Upper lobe of right lung (tissue), 1 donor: Measurements from ENCODE around the gene NSD1. TPM values are rescaled to one million over a fixed set of nuclear protein-coding genes. Genes with fewer than 3 reads are reported as not detected.

Source experiments
- ATAC-seq: fragments of 200-7000 bp; cut with Tn5 transposase; one replicate; pipeline ENCODE4 v1.9.1; 2020; ENCODE audit warnings: mild to moderate bottlenecking, moderate library complexity
- DNase-seq: peaks from one replicate; pipeline ENCODE4 v3.0.0-alpha.2; 2020
- H3K27ac ChIP-seq: fragments of 200-600 bp; one replicate; pipeline ENCODE4 v1.8.0; 2022
- H3K27me3 ChIP-seq: fragments of 200-600 bp; one replicate; pipeline ENCODE4 v1.8.0; 2022; ENCODE audit warnings: mild to moderate bottlenecking
- H3K36me3 ChIP-seq: fragments of 200-600 bp; one replicate; pipeline ENCODE4 v1.8.0; 2022
- H3K4me1 ChIP-seq: fragments of 200-600 bp; one replicate; pipeline ENCODE4 v1.8.0; 2022
- H3K4me3 ChIP-seq: fragments of 200-600 bp; one replicate; pipeline ENCODE4 v1.8.0; 2022; ENCODE audit warnings: mild to moderate bottlenecking
- H3K9me3 ChIP-seq: fragments of 200-600 bp; one replicate; pipeline ENCODE4 v1.8.0; 2022
- intact Hi-C: fragments of 100-400 bp; cut with DNase I; formaldehyde crosslinking; loops from one replicate; pipeline ENCODE4 v1.11.0; 2022
- total RNA-seq: library from RNA; stranded (reverse); fragmentation: NEBNext Ultra II Directional; extraction: Animal tissue kit (Norgen Biotek cat#: 25700); gene quantifications from one replicate; pipeline ENCODE4 v1.2.1, GENCODE V29; 2021
- TF ChIP-seq, protein P1 (sequence below): fragments of 200-600 bp; IDR thresholded peaks from one replicate; pipeline ENCODE4 v1.8.0; 2022; ENCODE audit warnings: antibody characterized with exemption
- donor health status: DM: no; HTN: yes; CAD: no; lungs with severe emphysema.

The NSD1 gene
- total RNA-seq, 1 donor from 2014 or later = 67.7 TPM

GRCh38 chr5:177087398-177088005 is 46.1 kb upstream of the NSD1 start:
- H3K27me3 ChIP-seq = no peaks in the 10 kb centered on the region
- DNase-seq (no peak), ATAC-seq (no peak)
- no peaks in the 10 kb centered on the region for H3K36me3 ChIP-seq
- peak overlapping the region; percentile 68 for H3K27ac ChIP-seq
- TF ChIP-seq, protein P1, sequence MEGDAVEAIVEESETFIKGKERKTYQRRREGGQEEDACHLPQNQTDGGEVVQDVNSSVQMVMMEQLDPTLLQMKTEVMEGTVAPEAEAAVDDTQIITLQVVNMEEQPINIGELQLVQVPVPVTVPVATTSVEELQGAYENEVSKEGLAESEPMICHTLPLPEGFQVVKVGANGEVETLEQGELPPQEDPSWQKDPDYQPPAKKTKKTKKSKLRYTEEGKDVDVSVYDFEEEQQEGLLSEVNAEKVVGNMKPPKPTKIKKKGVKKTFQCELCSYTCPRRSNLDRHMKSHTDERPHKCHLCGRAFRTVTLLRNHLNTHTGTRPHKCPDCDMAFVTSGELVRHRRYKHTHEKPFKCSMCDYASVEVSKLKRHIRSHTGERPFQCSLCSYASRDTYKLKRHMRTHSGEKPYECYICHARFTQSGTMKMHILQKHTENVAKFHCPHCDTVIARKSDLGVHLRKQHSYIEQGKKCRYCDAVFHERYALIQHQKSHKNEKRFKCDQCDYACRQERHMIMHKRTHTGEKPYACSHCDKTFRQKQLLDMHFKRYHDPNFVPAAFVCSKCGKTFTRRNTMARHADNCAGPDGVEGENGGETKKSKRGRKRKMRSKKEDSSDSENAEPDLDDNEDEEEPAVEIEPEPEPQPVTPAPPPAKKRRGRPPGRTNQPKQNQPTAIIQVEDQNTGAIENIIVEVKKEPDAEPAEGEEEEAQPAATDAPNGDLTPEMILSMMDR = no peak
- peaks cover 17% of the 10 kb centered on the region for H3K4me1 ChIP-seq
- peak overlapping the region; percentile 57 for H3K4me3 ChIP-seq
- H3K9me3 ChIP-seq = no peaks in the 10 kb centered on the region
- intact Hi-C loops = no loop called here

DNA sequence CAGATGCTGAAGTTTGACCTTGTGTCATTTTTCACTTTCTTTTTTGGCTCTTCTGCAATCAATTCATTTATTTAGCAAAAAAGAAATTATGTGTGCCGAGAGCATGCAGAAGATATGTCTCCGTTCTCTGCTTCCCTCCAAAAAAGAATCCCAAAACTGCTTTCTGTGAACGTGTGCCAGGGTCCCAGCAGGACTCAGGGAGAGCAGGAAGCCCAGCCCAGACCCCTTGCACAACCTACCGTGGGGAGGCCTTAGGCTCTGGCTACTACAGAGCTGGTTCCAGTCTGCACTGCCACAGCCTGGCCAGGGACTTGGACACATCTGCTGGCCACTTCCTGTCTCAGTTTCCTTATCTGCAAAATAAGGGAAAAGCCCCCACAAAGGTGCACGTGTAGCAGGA is 44.4 kb upstream of the NSD1 start:
- Histone ChIP-seq H3K9me3 (no peaks in the 10 kb centered on the region), H3K4me3 (peak overlapping the region; percentile 19), H3K27me3 (no peaks in the 10 kb centered on the region), H3K4me1 (peaks cover 21% of the 10 kb centered on the region), H3K36me3 (no peaks in the 10 kb centered on the region), H3K27ac (peak overlapping the region; percentile 68)
- no peak for DNase-seq
- ATAC-seq = no peak
- intact Hi-C loops = no loop called here
- TF ChIP-seq, protein P1 = no peak

DNA sequence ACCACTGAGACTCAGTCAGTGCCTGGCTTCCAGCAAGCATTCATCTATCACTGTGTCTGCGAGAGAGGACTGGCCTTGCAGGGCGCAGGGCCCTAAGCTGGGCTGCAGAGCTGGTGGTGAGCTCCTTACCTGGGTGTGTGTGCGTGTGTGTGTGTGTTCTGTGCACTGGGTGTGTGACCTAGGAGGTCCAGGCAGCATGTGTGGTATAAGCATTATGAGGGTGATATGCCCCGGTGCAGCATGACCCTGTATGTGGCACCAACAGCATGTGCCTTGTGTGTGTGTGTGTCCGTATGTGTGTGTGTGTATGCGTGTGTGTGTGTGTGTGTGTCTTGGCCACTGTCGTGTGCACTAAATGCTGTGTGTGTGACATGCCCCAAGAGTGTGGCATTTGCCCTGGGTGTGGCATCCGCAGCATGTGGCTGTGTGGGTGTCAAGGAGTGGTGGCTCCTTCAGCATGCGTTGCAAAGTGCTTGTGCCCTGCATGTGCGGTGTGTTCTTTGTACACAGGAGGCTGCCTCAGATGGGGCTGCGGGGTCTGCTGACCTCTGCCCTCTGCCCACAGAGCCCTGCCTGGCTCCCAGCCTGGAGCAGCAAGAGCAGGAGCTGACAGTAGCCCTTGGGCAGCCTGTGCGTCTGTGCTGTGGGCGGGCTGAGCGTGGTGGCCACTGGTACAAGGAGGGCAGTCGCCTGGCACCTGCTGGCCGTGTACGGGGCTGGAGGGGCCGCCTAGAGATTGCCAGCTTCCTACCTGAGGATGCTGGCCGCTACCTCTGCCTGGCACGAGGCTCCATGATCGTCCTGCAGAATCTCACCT is 43.5 kb upstream of the NSD1 start:
- Histone ChIP-seq H3K27me3 (no peaks in the 10 kb centered on the region), H3K4me1 (peaks cover 29% of the 10 kb centered on the region), H3K4me3 (peak overlapping the region; percentile 19), H3K9me3 (no peaks in the 10 kb centered on the region), H3K36me3 (no peaks in the 10 kb centered on the region), H3K27ac (peak overlapping the region; percentile 42)
- TF ChIP-seq, protein P1 = no peak
- intact Hi-C loops = no loop called here
- ATAC-seq (no peak), DNase-seq (no peak)

- no peak for DNase-seq
- no peaks in the 10 kb centered on the region for H3K36me3 ChIP-seq
- TF ChIP-seq, protein P1 = no peak
- no peaks in the 10 kb centered on the region for H3K27me3 ChIP-seq
- H3K4me3 ChIP-seq = no peak overlapping the region
- H3K4me1 ChIP-seq = peaks cover 34% of the 10 kb centered on the region
- no peak for ATAC-seq
- intact Hi-C loops = no loop called here
- H3K27ac ChIP-seq = no peak overlapping the region
- H3K9me3 ChIP-seq = no peaks in the 10 kb centered on the region
Measured at GRCh38 chr5:177090813-177091212, 42.8 kb upstream of the NSD1 start.

DNA sequence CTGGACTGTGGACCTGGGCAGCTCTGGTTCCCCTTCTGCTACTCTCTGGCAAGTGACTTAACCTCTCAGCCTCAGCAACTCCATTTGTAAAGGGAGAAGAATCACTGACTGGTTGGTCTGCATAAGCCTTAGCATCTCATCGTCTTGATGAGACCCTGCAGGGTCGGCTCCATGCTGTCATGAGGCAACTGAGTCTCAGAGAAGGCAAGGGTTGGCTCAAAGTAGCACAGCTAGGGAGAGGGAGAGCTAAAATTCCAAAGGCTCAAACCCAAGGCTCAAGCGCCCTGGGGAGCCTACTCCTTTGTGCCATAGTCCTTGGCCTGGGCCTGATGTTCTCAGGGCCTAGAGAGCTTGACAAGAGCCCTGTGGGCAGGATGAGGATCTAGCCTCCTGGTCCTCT is 42.3 kb upstream of the NSD1 start:
- Histone ChIP-seq H3K27ac (no peak overlapping the region), H3K9me3 (no peaks in the 10 kb centered on the region), H3K4me1 (peaks cover 32% of the 10 kb centered on the region), H3K36me3 (no peaks in the 10 kb centered on the region), H3K4me3 (no peak overlapping the region), H3K27me3 (no peaks in the 10 kb centered on the region)
- DNase-seq (no peak), ATAC-seq (no peak)
- intact Hi-C loops = no loop called here
- TF ChIP-seq, protein P1 = no peak
